Aorta (tissue), 5 donors: ENCODE measurements around the gene RTP5. TPM values are rescaled to one million over a fixed set of nuclear protein-coding genes. Genes with fewer than 3 reads are reported as not detected.

Experiments
- ATAC-seq: fragments of 200-7000 bp; cut with Tn5 transposase; one replicate; pipeline ENCODE4 v1.9.1; 2022; ENCODE audit warnings: moderate library complexity; ENCODE audit not compliant: low FRiP score
- DNase-seq, 2 donors: peaks; one replicate each; pipeline ENCODE4 v3.0.0-alpha.2; 2020
- H3K27ac ChIP-seq, 2 donors: one replicate each; pipeline ENCODE4 v1.5.1; 2013; ENCODE audit warnings: low read length in 2 of 2, mild to moderate bottlenecking in 2 of 2, moderate library complexity in 2 of 2, control low read depth in 1 of 2, inconsistent platforms in 1 of 2, low read depth in 1 of 2
- H3K27me3 ChIP-seq, 2 donors: one replicate each; pipeline ENCODE4 v1.6.1; 2013; ENCODE audit warnings: control low read depth in 1 of 2, low read length in 1 of 2, mild to moderate bottlenecking in 1 of 2, moderate library complexity in 1 of 2; ENCODE audit not compliant: insufficient read depth in 2 of 2, control insufficient read depth in 1 of 2
- H3K36me3 ChIP-seq, 2 donors: one replicate each; pipeline ENCODE4 v1.6.1; 2013; ENCODE audit warnings: control low read depth in 1 of 2, low read length in 1 of 2, mild to moderate bottlenecking in 1 of 2; ENCODE audit not compliant: insufficient read depth in 2 of 2, control insufficient read depth in 1 of 2
- H3K4me1 ChIP-seq, 2 donors: one replicate each; pipeline ENCODE4 v1.6.1; 2013; ENCODE audit warnings: low read length in 2 of 2, control low read depth in 1 of 2, mild to moderate bottlenecking in 1 of 2, moderate library complexity in 1 of 2; ENCODE audit not compliant: insufficient read depth in 2 of 2, control insufficient read depth in 1 of 2
- H3K4me3 ChIP-seq, 2 donors: one replicate each; pipeline ENCODE4 v1.5.1; 2013; ENCODE audit warnings: low read length in 2 of 2, control low read depth in 1 of 2, mild to moderate bottlenecking in 1 of 2
- H3K9me3 ChIP-seq: one replicate; pipeline ENCODE4 v1.6.1; 2013; ENCODE audit warnings: mild to moderate bottlenecking, low read length; ENCODE audit not compliant: control insufficient read depth
- WGBS, 2 donors: extraction: QIAGEN DNeasy Blood & Tissue Kit; methylation state at CpG; one replicate each; pipeline ENCODE4 v1.1.7; 2013; 5-methylcytosine and 5-hydroxymethylcytosine counted together
- intact Hi-C, 2 donors: fragments of 100-400 bp; cut with DNase I; formaldehyde crosslinking; loops; one replicate each; pipeline versions ENCODE4 v1.14.2 to v1.15.0; 2022
- polyA plus RNA-seq, 2 donors: library from polyadenylated mRNA; stranded (reverse); fragments of 200-250 nt; gene quantifications; one replicate each; pipeline ENCODE4 v1.2.3, GENCODE V29; 2013
- total RNA-seq, 2 donors: library from RNA; stranded (reverse); fragmentation: NEBNext Ultra II Directional; extraction: Animal tissue kit (Norgen Biotek cat#: 25700); gene quantifications; one replicate each; pipeline ENCODE4 v1.2.1, GENCODE V29; 2021
- donor health status: healthy with polysubstance abuse.
- donor health status: Bipolar disorder and iron deficiency.
- donor health status: DM: no; HTN: no; CAD: no.
- donor health status: DM: no; HTN: no; CAD: no.
- donor health status: DM: yes; HTN: yes; CAD: no.

RTP5 gene
- total and polyA plus RNA-seq, 4 donors, result not detected

DNA sequence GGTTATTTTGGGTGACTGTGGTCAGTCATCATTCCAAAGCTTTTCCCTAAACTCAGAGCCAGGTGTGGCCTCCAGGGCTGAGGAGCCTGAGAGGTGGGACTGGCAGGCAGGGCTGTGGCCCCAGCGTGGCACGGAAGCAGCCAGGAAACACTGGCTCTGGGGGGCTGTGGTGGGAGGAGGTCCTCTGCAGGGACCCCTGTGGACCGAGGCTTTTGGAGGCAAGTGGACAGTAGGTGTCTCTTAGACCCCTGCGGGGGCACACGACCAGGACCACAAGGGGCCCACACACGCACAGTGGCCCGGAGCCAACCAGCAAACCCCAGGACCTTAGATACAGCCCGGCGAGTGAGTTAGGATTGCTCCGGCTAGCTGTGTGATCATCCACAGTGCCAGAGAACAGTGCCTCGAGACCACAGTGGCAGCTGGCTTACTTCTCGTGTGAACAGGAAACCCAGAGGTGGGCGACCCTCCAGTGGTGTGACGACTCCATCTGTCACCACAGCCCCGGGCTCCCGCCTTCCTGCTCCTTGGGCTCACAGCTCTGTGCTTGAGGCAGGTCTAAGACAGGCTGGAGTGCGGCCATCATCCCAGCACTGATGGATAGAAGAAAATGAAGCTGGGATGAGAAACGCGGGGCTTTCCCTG lies 1.6 kb upstream of the RTP5 start:
- Histone ChIP-seq H3K27ac (no peak overlapping the region), H3K36me3 (no peaks in the 10 kb centered on the region), H3K4me3 (no peak overlapping the region), H3K27me3 (peaks cover 0 to 5% of the 10 kb centered on the region in 2 donors), H3K4me1 (no peaks in the 10 kb centered on the region), H3K9me3 (no peaks in the 10 kb centered on the region)
- DNase-seq (no peak), ATAC-seq (no peak)
- 49 to 51% methylated on average over 19 of the region's 19 CpGs for WGBS, 2 donors
- intact Hi-C loops, result no loop called here

DNA sequence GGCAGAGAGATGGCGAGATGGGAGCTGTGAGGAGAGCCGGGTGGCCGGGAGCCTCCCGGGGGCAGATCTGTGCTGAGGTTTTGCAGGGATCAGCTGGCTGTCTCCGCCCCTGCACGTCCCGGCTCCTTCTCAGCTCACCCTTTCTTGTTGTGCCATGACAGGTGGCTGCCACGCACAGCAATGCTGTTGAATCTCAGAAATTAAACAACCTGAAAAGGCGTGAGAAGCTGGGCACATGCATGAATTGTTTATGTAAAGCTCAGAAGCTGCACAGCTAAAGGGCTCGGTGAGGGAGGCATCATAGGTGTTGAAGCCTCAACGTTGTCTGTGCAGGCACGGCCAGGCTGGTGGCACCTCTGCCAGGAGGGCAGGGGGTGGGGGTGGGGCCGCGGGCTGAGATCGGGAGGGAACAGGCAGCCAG lies 858 bp upstream of the RTP5 start:
- DNase-seq (no peak), ATAC-seq (no peak)
- Histone ChIP-seq H3K36me3 (no peaks in the 10 kb centered on the region), H3K27me3 (peaks cover 0 to 5% of the 10 kb centered on the region in 2 donors), H3K27ac (no peak overlapping the region), H3K4me3 (no peak overlapping the region), H3K9me3 (no peaks in the 10 kb centered on the region), H3K4me1 (no peaks in the 10 kb centered on the region)
- 36 to 39% methylated on average over 15 of the region's 15 CpGs for WGBS, 2 donors
- intact Hi-C loops, result no loop called here

DNA sequence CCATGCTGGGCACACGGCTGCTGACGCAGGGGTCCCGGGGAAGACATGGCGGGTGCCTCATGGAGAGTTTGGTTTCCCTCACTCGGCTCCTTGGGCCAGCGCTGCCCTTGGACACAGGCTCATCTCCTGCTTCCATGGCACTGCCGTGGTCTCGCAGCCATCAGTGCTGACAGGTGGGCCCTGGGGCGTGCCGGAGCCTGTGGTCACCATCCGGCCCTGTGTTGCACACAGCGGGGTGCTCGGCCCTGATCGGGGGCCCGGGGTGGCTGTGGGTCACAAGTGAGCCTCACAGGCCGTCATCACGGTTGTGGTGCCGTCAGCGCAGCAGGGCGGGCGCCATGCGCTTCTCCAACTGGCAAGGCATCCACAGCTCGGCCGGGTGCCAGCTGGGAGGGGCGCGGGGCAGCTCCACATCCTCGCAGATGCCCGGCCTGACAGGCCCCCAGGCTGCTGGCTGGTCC lies 582 bp downstream of the RTP5 start:
- intact Hi-C loops, result loop anchor here (10.0 kb wide), 2 partner anchors 135 to 145 kb away; partner anchors contain the start of gene D2HGDH (in 1 of the 2)
- no peaks in the 10 kb centered on the region for H3K27me3 ChIP-seq
- no peaks in the 10 kb centered on the region for H3K36me3 ChIP-seq
- ATAC-seq (no peak), DNase-seq (no peak)
- WGBS, 2 donors, result 87 to 88% methylated on average over 28 of the region's 28 CpGs
- H3K4me3 ChIP-seq, result no peak overlapping the region
- no peaks in the 10 kb centered on the region for H3K9me3 ChIP-seq
- no peak overlapping the region for H3K27ac ChIP-seq
- H3K4me1 ChIP-seq, result no peaks in the 10 kb centered on the region

DNA sequence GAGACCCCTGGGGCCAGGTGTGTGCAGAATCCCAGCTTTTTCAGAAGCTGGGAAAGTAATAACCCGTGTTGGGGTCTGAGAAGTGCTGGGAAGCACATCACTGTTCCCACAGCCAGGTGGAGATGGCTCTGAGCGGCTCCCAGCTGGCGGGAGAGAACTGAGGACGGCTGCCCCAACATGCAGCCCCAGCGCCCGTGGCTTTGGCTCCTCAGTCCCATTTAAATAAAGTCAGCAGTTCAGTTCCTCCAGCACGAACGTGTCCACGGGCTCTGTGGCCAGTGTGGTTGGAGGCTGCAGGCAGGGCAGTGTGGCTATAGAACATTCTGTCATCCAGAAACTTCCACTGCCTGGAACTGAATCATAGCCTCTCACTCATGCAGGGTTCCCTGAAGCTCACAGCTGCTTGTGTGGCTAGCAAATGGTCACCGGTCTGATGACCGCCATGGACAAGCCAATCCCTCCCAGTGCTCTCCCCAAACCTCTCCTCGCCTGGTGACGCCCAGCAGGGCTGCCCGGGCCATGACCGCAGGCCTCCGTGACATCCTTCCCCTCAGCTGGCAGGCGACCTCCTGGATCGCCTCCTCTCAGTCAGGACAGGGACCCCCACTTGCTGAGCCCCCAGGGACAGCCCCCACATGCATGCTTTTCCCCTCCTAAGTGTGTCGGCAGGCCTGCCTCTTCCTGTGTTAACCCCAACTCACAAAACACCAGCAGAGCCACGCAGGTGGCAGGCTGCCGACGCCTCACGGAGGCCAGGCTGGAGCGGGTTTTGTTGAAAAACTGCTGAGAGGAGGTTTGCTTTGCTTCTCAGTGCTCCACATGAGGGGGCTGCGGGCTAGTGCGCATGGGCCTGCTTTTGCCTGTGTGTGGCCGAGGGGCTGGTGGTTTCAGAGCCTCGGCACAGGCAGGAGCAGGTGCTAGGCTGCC lies 1.3 kb downstream of the RTP5 start:
- no peaks in the 10 kb centered on the region for H3K4me1 ChIP-seq
- no peak overlapping the region for H3K4me3 ChIP-seq
- 69 to 70% methylated on average over 28 of the region's 28 CpGs for whole genome bisulfite sequencing, 2 donors
- intact Hi-C loops, result loop anchor here (10.0 kb wide), 2 partner anchors 136 to 146 kb away; partner anchors contain the start of gene D2HGDH (in 1 of the 2)
- no peaks in the 10 kb centered on the region for H3K27me3 ChIP-seq
- H3K9me3 ChIP-seq, result no peaks in the 10 kb centered on the region
- no peak overlapping the region for H3K27ac ChIP-seq
- no peak for DNase-seq
- H3K36me3 ChIP-seq, result no peaks in the 10 kb centered on the region
- no peak for ATAC-seq

DNA sequence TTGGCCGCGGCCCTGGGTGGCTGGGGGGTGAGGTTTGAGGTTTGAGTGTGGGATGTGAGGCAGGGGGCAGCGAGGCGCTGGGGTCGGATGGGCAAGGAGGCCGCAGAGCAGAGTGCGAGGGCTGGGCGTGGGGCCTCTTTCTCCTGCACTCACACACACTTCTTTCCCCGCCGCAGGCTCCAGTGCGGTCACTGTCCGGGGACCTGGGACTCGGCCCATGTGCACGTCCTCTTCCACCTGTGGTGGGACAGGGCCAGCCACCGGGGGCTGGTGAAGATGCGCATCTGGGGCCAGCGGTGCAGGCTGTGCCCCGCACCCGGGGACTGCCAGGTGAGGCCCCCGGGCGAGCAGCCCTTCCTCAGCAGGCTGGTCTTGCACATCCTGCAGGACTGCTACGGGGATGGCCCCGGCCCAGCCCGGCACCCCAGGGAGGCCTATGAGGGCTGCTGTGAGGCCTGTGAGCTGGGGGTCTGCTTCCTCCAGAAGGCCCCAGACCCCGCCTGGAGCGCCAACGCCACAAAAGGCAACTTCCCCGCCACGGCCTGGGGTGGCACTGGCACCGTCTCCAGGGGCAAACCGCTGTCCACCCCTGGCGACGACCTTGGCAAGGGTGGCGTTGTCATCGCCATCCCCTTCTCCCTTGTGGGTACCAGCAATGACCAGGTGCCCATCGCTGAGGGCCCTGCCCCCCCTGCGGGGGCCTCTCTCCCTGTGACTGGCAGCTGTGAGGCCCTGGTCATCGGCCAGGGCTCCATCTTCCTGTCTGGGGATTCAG lies 2.2 kb downstream of the RTP5 start:
- Histone ChIP-seq H3K4me3 (no peak overlapping the region), H3K9me3 (no peaks in the 10 kb centered on the region), H3K36me3 (no peaks in the 10 kb centered on the region), H3K4me1 (no peaks in the 10 kb centered on the region), H3K27me3 (no peaks in the 10 kb centered on the region), H3K27ac (no peak overlapping the region)
- intact Hi-C loops, result loop anchor here (10.0 kb wide), 2 partner anchors 137 to 147 kb away; partner anchors contain the start of gene D2HGDH (in 1 of the 2)
- ATAC-seq (no peak), DNase-seq (no peak)
- 92% methylated on average over 29 to 38 of the region's 38 CpGs for WGBS, 2 donors

DNA sequence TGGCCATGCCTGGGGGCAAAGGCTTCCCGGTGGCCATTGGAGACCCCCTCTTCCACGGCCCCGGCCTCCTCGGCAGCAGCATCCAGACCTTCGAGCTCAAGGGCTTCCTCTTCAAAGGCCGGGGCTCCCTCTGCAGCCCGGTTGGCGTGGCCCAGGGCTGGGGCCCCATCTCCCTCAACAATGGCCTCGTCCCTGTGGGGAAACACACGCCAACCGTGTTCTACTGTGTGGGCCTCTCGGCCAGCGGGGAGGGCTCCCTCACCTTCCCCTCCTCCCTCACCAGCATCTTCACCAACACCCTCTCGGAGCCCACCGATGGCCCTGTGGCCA lies 2.7 kb downstream of the RTP5 start:
- Histone ChIP-seq H3K27ac (no peak overlapping the region), H3K36me3 (no peaks in the 10 kb centered on the region), H3K4me1 (no peaks in the 10 kb centered on the region), H3K27me3 (no peaks in the 10 kb centered on the region), H3K4me3 (no peak overlapping the region), H3K9me3 (no peaks in the 10 kb centered on the region)
- WGBS, 2 donors, result 83 to 88% methylated on average over 14 to 15 of the region's 15 CpGs
- intact Hi-C loops, result loop anchor here (10.0 kb wide), 2 partner anchors 137 to 147 kb away; partner anchors contain the start of gene D2HGDH (in 1 of the 2)
- no peak for DNase-seq
- ATAC-seq, result no peak

DNA sequence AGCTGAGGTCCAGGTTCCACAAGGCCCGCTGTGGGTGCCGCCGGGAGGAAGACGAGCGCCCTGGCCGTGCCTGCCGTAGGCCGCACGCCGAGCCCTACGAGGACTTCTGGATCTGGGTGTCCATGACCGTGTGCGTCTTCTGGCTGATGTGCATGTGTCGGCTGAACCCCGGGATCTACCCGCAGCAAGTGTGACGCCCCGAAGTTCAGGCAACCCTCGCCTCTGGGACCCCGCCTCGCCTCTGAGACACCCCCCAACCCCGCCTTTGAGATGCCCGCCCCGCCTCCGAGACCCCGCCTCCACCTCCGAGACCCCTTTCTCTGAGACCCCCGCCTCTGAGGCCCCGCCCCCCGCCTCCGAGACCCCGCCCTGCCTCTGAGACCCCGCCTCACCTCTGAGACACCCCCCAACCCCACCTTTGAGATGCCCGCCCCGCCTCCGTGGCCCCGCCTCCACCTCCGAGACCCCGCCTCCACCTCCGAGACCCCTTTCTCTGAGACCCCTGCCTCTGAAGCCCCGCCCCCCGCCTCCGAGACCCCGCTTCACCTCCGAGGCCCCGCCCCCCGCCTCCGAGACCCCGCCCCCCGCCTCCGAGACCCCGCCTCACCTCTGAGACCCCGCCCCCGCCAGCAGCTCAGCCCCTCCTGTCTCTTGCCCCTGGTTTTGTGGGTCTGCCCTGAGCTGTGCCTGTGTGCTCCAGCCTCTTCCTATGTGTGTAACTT lies 3.7 kb downstream of the RTP5 start:
- ATAC-seq (no peak), DNase-seq (no peak)
- Histone ChIP-seq H3K36me3 (no peaks in the 10 kb centered on the region), H3K27ac (no peak overlapping the region), H3K9me3 (no peaks in the 10 kb centered on the region), H3K27me3 (no peaks in the 10 kb centered on the region), H3K4me3 (no peak overlapping the region), H3K4me1 (no peaks in the 10 kb centered on the region)
- intact Hi-C loops, result loop anchor here (10.0 kb wide), 2 partner anchors 138 to 148 kb away; partner anchors contain the start of gene D2HGDH (in 1 of the 2)
- 88 to 94% methylated on average over 38 to 54 of the region's 54 CpGs for WGBS, 2 donors

DNA sequence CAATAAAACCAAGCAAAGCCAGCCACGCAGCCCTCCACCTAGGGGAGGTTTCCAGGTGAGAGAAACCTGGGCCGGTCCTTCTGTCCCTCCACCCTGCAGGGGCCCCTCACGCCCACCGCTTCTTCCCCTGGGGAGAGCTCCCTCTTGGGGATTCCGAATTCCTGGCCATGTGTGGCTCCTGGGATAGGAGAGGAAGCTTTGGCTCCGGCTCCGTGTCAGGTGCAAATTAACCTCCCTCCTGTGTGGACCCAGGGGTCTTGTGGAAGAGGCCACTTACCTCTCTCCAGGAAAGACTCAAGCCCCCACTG lies 4.2 kb downstream of the RTP5 start:
- H3K4me3 ChIP-seq, result no peak overlapping the region
- no peak for ATAC-seq
- intact Hi-C loops, result loop anchor here (10.0 kb wide), 2 partner anchors 139 to 149 kb away; partner anchors contain the start of gene D2HGDH (in 1 of the 2)

More for the DNA sequence above, 4.2 kb downstream of the RTP5 start:
- H3K9me3 ChIP-seq, result no peaks in the 10 kb centered on the region
- WGBS, 2 donors, result 95 to 96% methylated on average over 7 of the region's 7 CpGs
- H3K4me1 ChIP-seq, result no peaks in the 10 kb centered on the region
- no peaks in the 10 kb centered on the region for H3K36me3 ChIP-seq
- H3K27ac ChIP-seq, result no peak overlapping the region
- no peaks in the 10 kb centered on the region for H3K27me3 ChIP-seq
- no peak for DNase-seq
